Transverse colon (tissue), 4 donors: ENCODE results near the gene GATA5.

Experiments
- CTCF ChIP-seq, 5 experiments: fragments of 200-600 bp in 3 of 5; fragments of 450-650 bp in 2 of 5; sonication (generic) in 3 of 5; IDR thresholded peaks; 1 replicate in 2 of 5; 2 replicates in 3 of 5; pipeline ENCODE4 v1.5.1; 2016 to 2017; ENCODE audit warnings: antibody characterized with exemption in 5 of 5, inconsistent platforms in 3 of 5, mild to moderate bottlenecking in 2 of 5, moderate library complexity in 1 of 5
- POLR2AphosphoS5 ChIP-seq, 3 donors: sonication (generic); formaldehyde crosslinking; IDR thresholded peaks; one replicate each; pipeline ENCODE4 v1.6.1; 2016; ENCODE audit warnings: antibody characterized with exemption in 3 of 3

DNA sequence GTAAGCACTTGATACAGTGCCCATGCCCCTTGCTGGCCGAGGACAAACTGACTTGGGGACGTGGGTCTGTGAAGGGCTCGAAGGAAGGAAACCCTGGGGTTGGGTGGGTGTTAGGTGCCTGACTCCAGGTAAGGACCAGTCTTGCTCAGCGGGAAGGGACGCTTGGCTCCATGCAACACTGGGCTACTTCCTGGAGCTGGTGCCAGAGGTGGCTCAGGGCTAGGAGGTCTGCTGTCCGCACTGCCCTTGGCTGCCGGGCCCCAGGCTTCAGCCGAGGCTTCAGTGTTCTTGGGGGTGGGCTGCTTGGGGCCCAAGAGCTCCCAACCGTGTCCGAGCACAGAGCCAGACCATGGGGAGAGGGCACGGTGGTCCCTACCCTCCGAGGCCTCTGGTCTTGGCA lies 5.3 kb downstream of the GATA5 start:
- TF ChIP-seq POLR2AphosphoS5 (IDR thresholded peaks at IDR 0.05) (no peak), CTCF (IDR thresholded peaks at IDR 0.05) (no peak)
